ENCODE data around the gene ABCF2. TPM values are rescaled to one million over a fixed set of nuclear protein-coding genes. Genes with fewer than 3 reads are reported as not detected.
A peak's percentile ranks its signal among the peaks of the same experiment; 100 is the strongest.

The ABCF2 gene
- total and polyA plus RNA-seq, 2 of the 13 experiments (the other 11 are each of a cell fraction or from before 2014, with no cell fraction given), result 16.3 to 42.5 TPM

GRCh38 chr7:151252561-151252835 is 25.5 kb upstream of the ABCF2 start:
- intact Hi-C loops (cut with micrococcal nuclease; ENCODE audit: unreplicated experiment), result no loop called here

More at GRCh38 chr7:151252561-151252835, 25.5 kb upstream of the ABCF2 start:
- peak overlapping the region in 1 of 3 experiments; percentile 68; a peak in 2 of 6 replicates for H3K4me3 ChIP-seq (replicated peaks in 1 of 3; ENCODE audit: insufficient read depth in 1 of 3, low read depth in 2 of 3, low read length in 3 of 3)
- H2AFZ ChIP-seq (ENCODE audit: low read length), result no peak overlapping the region
- ChIA-PET CTCF (ENCODE audit: low intra/inter-chr PET ratio, low total read pairs) (no interaction called here), POLR2A (interaction anchor here (1.5 kb wide), 1 partner anchor 26 kb away, joined by 4 read pairs; the partner anchor contains the start of gene ABCF2)
- in situ Hi-C loops (cut with HindIII; ENCODE audit: extremely low pct_ligation_motif_present, low pct_unique_long_range_greater_than_20kb), result loop anchor here (5.0 kb wide), 1 partner anchor 50 kb away; no protein-coding TSS in a partner anchor
- no peaks in the 10 kb centered on the region for H3K36me3 ChIP-seq (replicated peaks in 1 of 2; ENCODE audit: control insufficient read depth in 1 of 2, insufficient read depth in 2 of 2, low read length in 2 of 2)
- H3K9me3 ChIP-seq (ENCODE audit: low read length), result no peaks in the 10 kb centered on the region
- 0 out of 2 replicates have a peak, but pooled peaks have one; percentile 4 for TF ChIP-seq ZNF710 (CRISPR knock-in tag; IDR thresholded peaks at IDR 0.05; ENCODE audit: borderline replicate concordance)
- no peak for TF ChIP-seq ZBTB2 (CRISPR knock-in tag; IDR thresholded peaks at IDR 0.05; ENCODE audit: low read depth)
- peaks cover 19 to 87% of the 10 kb centered on the region in 2 experiments for H3K27me3 ChIP-seq (ENCODE audit: control insufficient read depth in 1 of 2, insufficient read depth in 2 of 2, low read length in 2 of 2)
- peaks cover 48% of the 10 kb centered on the region for H3K4me1 ChIP-seq (ENCODE audit: insufficient read depth, low read length)
- 41% methylated on average over 5 of the region's 9 CpGs for WGBS (ENCODE audit: low lambda C conversion rate)
- no peaks in the 10 kb centered on the region for H4K20me1 ChIP-seq (ENCODE audit: insufficient read depth, low read length)
- ATAC-seq (no peak), DNase-seq (ENCODE audit: low spot score) (no peak), FAIRE-seq (no peak)
- no peak overlapping the region for H3K27ac ChIP-seq (ENCODE audit: extremely low read length, insufficient read depth, low read length)
- BruUV-seq (replicated peaks), result no TSS peak
- no peak overlapping the region for H3K9ac ChIP-seq (ENCODE audit: insufficient read depth, low read depth, low read length)
- H3K79me2 ChIP-seq (ENCODE audit: insufficient read depth, low read length), result no peaks in the 10 kb centered on the region
- H3K4me2 ChIP-seq (ENCODE audit: low read depth, low read length), result peak overlapping the region; percentile 74; the same call in 1 of the 2 replicates
